DOHH2 (cell line): ENCODE measurements around the gene ADGRB3.
"Not testable (repeated sequence)": the region's sequence is repeated elsewhere in the genome, so short reads cannot be mapped to it uniquely, and the experiment has no call there.

Source experiments
- H3F3A ChIP-seq: fragments of 200-600 bp; sonication (generic), shearing (Covaris generic); 2 replicates; pipeline ENCODE4 v1.6.0; 2016; ENCODE audit warnings: antibody characterized with exemption, mild to moderate bottlenecking; ENCODE audit not compliant: control insufficient read depth, insufficient read depth
- H3K27ac ChIP-seq: fragments of 200-600 bp; sonication (generic); 2 replicates; pipeline ENCODE4 v1.5.1; 2014; ENCODE audit warnings: low read depth, mild to moderate bottlenecking, low read length, moderate library complexity
- H3K27me3 ChIP-seq: fragments of 200-600 bp; sonication (generic); 2 replicates; pipeline ENCODE4 v1.6.1; 2014; ENCODE audit warnings: mild to moderate bottlenecking, low read length, mixed read lengths; ENCODE audit not compliant: control insufficient read depth
- H3K36me3 ChIP-seq: fragments of 200-600 bp; sonication (generic); 2 replicates; pipeline ENCODE4 v1.6.1; 2014; ENCODE audit warnings: mild to moderate bottlenecking, low read length, moderate library complexity, mixed read lengths; ENCODE audit not compliant: control insufficient read depth
- H3K4me1 ChIP-seq: fragments of 200-600 bp; sonication (generic); 2 replicates; pipeline ENCODE4 v1.6.1; 2014; ENCODE audit warnings: mild to moderate bottlenecking, low read length, mixed read lengths; ENCODE audit not compliant: control insufficient read depth
- H3K4me2 ChIP-seq: fragments of 200-600 bp; sonication (generic); 2 replicates; pipeline ENCODE4 v1.6.0; 2014; ENCODE audit warnings: mild to moderate bottlenecking, low read length, moderate library complexity
- H3K4me3 ChIP-seq: fragments of 200-600 bp; sonication (generic); 2 replicates; pipeline ENCODE4 v1.5.1; 2014; ENCODE audit warnings: mild to moderate bottlenecking, low read length, mixed read lengths
- H3K79me2 ChIP-seq: fragments of 200-600 bp; sonication (generic); 2 replicates; pipeline ENCODE4 v1.6.1; 2014; ENCODE audit warnings: mild to moderate bottlenecking, low read length, mixed read lengths; ENCODE audit not compliant: control insufficient read depth
- H3K9me2 ChIP-seq: fragments of 200-600 bp; sonication (generic); replicated peaks from 2 replicates; pipeline ENCODE4 v1.6.1; 2014; ENCODE audit warnings: mild to moderate bottlenecking, low read length, mixed read lengths; ENCODE audit not compliant: control insufficient read depth
- H3K9me3 ChIP-seq: fragments of 200-600 bp; sonication (generic); 2 replicates; pipeline ENCODE4 v1.6.1; 2014; ENCODE audit warnings: antibody characterized with exemption, low read length, mixed read lengths; ENCODE audit not compliant: control insufficient read depth, insufficient read depth
- H4K20me1 ChIP-seq: fragments of 200-600 bp; sonication (generic); 2 replicates; pipeline ENCODE4 v1.6.0; 2014; ENCODE audit warnings: low read depth, mild to moderate bottlenecking, antibody characterized with exemption, low read length, moderate library complexity; ENCODE audit not compliant: control insufficient read depth, insufficient read depth
- CTCF ChIP-seq: fragments of 200-600 bp; sonication (generic); IDR thresholded peaks from one replicate; pipeline ENCODE4 v1.5.1; 2014; ENCODE audit warnings: antibody characterized with exemption, mild to moderate bottlenecking, low read depth, low read length; ENCODE audit not compliant: poor library complexity, severe bottlenecking
- EZH2phosphoT487 ChIP-seq: fragments of 200-600 bp; sonication (generic); IDR thresholded peaks from 2 replicates; pipeline ENCODE4 v1.6.1; 2017; ENCODE audit warnings: borderline replicate concordance, mild to moderate bottlenecking, antibody characterized with exemption, low read length, moderate library complexity, mixed read lengths

Gene ADGRB3

GRCh38 chr6:68978411-68978810 is 343.3 kb downstream of the ADGRB3 start:
- H3K9me2 ChIP-seq, result no peaks in the 10 kb centered on the region
- TF ChIP-seq CTCF (no peak), EZH2phosphoT487 (no peak)
- no peaks in the 10 kb centered on the region for H3K4me1 ChIP-seq
- H3K4me3 ChIP-seq, result no peak overlapping the region
- no peak overlapping the region for H3K4me2 ChIP-seq
- no peaks in the 10 kb centered on the region for H3K27me3 ChIP-seq
- no peaks in the 10 kb centered on the region for H3K79me2 ChIP-seq
- no peaks in the 10 kb centered on the region for H3K9me3 ChIP-seq
- no peaks in the 10 kb centered on the region for H3K36me3 ChIP-seq
- no peak overlapping the region for H3K27ac ChIP-seq
- H4K20me1 ChIP-seq, result no peaks in the 10 kb centered on the region
- H3F3A ChIP-seq, result no peaks in the 10 kb centered on the region

- H3K4me1 ChIP-seq, H3F3A ChIP-seq, H3K27ac ChIP-seq, H3K79me2 ChIP-seq, H3K4me3 ChIP-seq, H3K36me3 ChIP-seq, H3K27me3 ChIP-seq, H3K9me3 ChIP-seq, H3K9me2 ChIP-seq, H4K20me1 ChIP-seq, H3K4me2 ChIP-seq: not testable (repeated sequence)
These were observed 346.6 kb downstream of the ADGRB3 start for GRCh38 chr6:68981668-68982067.

GRCh38 chr6:68988698-68989097 is 353.6 kb downstream of the ADGRB3 start:
- H3K4me1 ChIP-seq, result no peaks in the 10 kb centered on the region
- no peaks in the 10 kb centered on the region for H3K36me3 ChIP-seq
- no peak overlapping the region for H3K27ac ChIP-seq
- H3K4me2 ChIP-seq, result no peak overlapping the region
- H3K27me3 ChIP-seq, result no peaks in the 10 kb centered on the region
- H3K9me3 ChIP-seq, result no peaks in the 10 kb centered on the region
- H3K79me2 ChIP-seq, result no peaks in the 10 kb centered on the region
- TF ChIP-seq EZH2phosphoT487, result no peak
- TF ChIP-seq CTCF, result no peak
- H3K9me2 ChIP-seq, result no peaks in the 10 kb centered on the region
- H4K20me1 ChIP-seq, result no peaks in the 10 kb centered on the region
- no peak overlapping the region for H3K4me3 ChIP-seq
- H3F3A ChIP-seq, result no peaks in the 10 kb centered on the region

GRCh38 chr6:68990317-68990716 is 355.2 kb downstream of the ADGRB3 start:
- H3K9me3 ChIP-seq, result no peaks in the 10 kb centered on the region
- no peak overlapping the region for H3K27ac ChIP-seq
- TF ChIP-seq EZH2phosphoT487 (no peak), CTCF (no peak)
- H3K9me2 ChIP-seq, result no peaks in the 10 kb centered on the region
- no peaks in the 10 kb centered on the region for H3K4me1 ChIP-seq
- no peak overlapping the region for H3K4me3 ChIP-seq
- H3K36me3 ChIP-seq, result no peaks in the 10 kb centered on the region
- no peaks in the 10 kb centered on the region for H3K79me2 ChIP-seq
- H3K27me3 ChIP-seq, result no peaks in the 10 kb centered on the region
- no peaks in the 10 kb centered on the region for H4K20me1 ChIP-seq
- H3F3A ChIP-seq, result no peaks in the 10 kb centered on the region
- no peak overlapping the region for H3K4me2 ChIP-seq
